HG03103 (cell line): ENCODE data around the gene PPP2R2B.

Experiments
- ATAC-seq: cut with Tn5 transposase; IDR thresholded peaks from one replicate; pipeline ENCODE4 v1.9.1; 2021; ENCODE audit warnings: low read depth; ENCODE audit not compliant: unreplicated experiment

The PPP2R2B gene

DNA sequence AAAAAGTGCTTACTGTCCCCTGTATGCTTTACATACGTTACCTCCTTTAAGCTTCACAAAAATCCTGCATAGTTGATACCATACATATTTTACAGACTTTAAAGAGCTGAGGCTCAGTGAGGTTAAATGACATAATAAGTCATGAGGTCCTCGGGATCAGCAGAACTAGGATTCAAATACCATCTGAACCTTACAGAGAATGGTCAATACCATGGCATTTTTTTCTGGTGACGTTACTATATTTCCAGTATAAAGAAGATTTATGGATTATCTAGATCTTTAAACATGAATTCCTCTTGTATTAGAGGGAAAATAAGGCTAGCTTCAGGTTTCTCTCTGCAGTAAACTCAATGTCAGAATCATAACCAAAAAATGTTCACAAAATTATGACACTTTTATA is 208.9 kb downstream of the PPP2R2B start:
- ATAC-seq = no peak

DNA sequence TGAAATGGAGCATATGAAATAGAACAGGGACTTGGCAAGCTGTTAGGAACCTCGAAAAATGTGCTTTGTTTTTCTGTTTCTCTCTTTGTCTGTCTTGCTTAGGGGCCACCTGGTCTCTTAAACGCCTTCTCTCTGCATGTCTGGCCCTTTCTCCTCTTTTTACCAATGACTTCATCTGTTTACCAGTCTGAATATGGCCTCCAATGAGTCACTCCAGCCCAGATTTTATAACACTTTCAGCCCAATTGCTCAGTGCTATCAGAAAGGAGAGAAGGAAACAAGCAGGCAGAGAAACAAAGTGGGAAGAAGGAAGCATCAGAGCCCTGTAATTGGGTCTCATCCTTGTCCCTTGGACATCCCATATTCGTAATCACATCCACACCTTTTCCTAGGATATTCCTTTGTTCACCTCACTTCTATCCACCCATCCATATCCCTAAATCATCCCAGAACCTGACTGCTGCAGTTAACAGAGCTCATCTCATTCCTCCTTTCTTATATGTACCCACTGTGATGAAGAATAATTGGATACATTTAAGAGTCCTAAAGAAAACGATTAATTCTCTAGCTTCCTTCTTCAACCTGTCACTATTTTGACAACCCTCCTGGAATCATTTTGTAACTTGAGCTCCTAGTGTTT is 210.8 kb downstream of the PPP2R2B start:
- ATAC-seq = no peak

DNA sequence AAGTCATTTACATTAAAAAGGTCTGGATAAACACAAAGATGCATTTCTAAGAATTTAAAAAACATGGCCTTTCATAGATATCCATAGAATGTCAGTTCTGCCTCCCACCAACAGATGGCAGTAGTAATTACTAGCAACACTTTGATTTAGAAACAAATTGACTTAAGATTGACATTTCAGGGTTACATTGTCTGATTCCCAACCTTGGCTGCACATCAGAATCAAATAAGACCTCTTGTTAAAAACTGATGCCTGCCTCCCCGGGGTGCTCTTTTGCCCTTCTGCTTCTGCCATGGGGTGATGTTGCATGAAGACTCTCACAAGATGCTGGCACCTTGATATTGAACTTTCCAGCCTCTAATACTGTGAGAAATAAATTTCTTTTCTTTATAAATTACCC is 216.3 kb downstream of the PPP2R2B start:
- ATAC-seq = peak; percentile 47

DNA sequence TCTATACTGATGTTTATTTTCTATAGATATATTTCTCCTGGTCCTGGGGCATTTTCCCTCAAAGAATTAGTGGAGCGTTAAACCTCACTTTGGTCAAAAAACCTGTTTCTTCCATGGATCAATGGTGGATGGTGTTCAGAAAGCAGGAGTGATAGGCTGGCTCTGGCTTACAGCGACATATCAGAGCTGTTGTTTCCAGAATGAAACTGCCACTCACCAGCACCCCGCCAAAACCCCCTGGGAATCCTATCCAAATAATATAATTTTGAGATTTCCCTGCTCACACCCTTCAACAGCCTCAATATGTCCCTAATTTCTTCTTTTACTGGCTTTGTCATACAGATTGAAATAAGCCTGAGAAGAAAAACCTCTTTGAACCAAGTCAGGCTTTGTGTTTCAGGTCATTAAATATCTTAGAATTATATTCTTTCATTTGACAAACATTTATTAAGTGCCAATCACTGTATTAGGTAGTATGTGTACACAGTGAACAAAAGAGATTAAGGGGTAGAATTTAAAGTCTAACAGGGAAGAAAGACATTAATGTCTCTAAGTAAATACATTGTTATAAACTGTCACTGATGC is 218.1 kb downstream of the PPP2R2B start:
- no peak for ATAC-seq

DNA sequence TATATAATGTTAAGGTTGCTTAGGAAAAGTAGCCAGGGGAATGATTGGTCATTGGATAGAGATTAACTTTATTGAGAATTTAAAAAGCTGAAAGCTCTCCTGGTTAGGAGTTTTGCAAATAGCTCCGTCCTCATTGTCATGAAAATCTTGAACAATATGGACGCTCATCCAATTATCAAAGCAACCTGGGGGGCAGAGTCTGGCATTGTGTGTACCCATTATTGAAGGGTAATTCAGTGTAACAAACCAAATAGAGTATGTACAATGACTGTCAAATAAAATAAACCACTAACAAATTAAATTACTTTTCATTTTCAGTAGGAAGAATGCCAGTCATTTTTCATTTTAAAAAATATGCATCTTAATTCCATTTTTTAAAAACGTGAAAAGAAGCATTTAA is 218.6 kb downstream of the PPP2R2B start:
- no peak for ATAC-seq

DNA sequence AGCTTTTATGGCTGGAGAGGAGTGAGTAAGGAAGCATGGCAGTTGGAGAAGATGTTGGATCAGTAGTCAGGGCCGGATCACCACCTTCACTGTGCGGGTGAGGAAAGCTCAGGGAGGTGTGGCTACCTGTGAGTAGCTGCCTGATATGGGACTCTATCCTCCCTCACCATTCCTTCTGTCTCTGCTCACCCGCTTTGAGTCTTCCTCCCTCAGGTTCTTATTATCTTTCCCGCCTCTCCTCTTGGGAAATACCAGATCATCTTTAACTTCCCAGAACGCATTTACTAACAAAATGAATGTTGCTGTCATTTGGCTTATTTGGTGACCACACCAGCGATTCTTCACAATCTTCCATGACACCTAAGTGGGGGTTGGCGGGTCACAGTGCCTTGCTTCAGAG is 221.9 kb downstream of the PPP2R2B start:
- ATAC-seq = no peak

DNA sequence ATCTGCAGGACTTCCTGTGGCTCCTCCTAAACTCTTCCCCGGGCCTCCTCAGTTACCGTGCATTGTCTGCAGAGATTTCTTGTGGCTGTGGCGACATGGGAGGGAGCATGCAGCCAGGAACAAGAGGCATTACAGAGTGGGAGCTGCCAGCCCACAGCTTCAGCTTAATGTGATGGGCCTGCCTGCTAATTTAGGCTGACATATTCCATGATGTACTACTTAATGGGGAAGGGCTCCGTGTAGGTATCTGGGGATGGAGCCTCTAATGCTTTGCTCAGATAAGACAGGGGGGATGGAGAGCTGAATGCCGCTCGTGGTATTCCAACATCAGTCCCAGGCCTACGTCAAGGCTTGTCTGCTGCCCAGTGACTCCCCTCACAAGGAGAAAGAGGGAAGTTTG is 225.0 kb downstream of the PPP2R2B start:
- ATAC-seq = no peak

DNA sequence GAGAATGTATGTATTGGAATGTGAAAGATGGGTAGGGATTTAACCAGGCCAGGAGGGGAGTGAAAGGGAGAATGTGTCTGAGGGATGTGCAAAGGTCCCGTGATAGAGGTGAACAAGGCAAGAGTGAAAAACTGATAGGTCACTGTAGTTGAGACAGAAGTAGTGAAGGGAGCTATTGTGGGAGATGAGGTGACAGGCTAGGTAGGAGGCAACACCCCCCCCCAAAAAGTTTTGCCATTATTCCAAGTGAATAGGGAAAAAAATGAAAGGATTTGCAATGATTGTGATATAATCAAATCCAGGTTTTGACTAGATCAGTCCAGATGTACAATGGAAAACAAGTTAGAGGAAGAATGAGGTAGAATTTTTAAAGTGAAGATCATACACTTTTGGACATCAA is 226.0 kb downstream of the PPP2R2B start:
- ATAC-seq = no peak

DNA sequence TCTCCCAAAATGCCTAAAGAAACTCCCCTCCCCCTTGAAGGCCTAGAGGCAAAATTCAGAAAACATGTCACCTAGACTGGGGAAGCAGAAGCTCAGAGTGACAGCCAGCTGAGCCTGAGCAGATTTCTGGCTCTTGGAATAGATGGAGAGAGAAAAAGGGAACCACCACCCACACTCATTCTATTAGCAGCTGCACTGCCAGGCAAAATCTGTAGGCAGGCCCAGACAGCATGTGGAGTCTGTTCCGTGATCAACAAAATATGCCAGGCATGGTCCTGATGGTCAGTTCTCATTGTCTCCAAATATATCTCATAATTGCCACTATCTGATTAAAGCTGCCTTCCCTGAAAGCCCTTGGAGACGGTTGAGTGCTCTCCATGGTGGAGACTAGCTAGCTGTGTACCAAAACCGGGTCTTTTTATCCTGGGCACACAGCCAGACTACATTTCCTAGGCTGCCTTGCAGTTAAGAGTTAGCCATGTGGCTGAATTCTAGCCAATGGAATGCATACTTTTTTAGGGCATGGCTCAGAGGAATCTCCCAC is 230.8 kb downstream of the PPP2R2B start:
- ATAC-seq = no peak

DNA sequence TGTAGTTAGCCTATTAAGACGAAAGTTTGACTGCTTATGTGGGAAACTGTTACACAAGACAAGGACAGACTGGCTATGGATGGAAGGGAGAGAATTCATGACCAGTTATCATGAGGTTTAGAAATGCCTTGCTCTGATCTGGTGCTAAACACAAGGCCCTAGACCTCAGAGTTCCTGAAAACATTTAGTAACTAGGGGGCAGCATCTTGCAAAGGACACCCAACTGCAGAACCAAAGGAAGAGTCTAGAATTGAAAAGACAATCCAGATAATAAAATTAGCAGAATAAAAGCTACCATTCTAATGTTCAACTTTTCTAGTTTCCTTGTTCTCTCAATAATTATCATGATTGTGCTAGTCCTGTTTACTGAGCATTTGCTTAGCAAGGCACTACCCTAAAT is 232.1 kb downstream of the PPP2R2B start:
- ATAC-seq = no peak

DNA sequence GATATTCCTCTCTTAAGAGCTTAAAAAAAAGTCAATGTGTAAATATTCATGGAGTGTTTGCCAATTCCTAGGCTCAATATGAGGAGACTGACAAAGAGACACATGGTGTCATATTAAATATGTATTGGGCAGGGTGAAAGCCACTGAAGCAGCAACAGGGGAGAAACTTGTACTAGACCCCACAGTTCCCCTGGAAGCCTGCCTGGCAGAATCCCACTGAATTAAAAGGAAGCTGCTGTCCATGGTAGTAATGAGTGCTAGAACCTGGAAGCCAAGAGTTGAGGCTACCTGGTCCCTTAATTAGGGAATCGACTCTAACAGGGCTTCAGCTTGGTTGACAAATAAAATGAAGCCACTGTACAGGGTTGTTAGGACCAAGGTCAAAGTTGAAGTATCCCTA is 233.2 kb downstream of the PPP2R2B start:
- ATAC-seq = no peak

DNA sequence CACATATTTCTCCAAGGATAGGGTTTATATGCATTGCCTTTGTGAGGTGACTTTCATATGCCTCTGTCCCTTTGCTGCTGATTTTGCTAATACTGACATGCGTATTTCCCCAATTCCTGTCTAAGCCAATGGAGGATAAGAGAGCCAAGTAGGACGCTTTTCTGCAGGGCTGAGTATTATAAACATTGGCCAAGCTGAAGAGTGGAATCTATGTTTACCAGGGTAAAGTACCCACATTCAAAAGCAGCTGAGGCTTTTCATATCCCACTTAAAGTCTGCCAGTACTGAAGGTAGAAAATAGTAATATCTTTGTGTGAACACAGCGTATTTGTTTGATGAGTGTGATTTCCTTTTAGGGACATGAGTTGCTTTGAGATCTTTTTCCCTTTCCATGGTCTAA is 233.7 kb downstream of the PPP2R2B start:
- ATAC-seq = no peak

DNA sequence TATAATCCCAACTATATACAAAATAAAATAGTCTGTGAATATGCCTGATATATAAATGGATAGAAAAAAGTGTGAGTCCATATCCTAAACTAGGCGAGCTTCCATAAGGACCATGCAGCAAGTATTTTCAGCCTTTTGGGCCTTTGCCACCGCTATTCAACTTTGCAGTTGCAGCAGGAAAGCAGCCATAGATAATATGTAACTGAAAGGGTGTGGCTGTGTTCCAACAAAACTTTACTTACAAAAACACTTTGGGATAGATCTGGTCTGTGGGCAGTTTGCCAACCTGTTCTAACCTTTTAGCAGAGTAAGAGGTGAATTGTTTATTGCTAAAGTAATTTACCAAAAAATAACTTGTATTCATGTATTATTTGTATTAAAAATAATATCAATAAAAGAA is 234.8 kb downstream of the PPP2R2B start:
- no peak for ATAC-seq

DNA sequence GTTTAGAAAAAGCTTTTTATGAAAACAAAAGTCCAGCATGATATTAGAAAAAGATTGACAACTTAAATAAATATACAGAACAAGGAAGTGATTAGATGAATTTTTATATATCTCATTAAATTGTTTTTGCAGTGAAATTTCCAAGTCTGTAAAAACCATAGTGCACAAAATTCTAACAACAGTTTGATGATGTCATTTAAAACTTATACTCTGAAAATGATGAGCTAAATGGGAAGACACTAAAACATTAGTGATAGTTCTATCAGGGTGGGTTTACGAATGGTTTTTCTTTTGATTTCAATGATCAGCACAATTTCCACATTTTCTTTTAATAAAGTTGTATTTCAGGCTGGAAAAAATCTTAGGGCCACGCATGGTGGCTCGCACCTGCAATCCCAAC is 236.1 kb downstream of the PPP2R2B start:
- ATAC-seq = no peak

DNA sequence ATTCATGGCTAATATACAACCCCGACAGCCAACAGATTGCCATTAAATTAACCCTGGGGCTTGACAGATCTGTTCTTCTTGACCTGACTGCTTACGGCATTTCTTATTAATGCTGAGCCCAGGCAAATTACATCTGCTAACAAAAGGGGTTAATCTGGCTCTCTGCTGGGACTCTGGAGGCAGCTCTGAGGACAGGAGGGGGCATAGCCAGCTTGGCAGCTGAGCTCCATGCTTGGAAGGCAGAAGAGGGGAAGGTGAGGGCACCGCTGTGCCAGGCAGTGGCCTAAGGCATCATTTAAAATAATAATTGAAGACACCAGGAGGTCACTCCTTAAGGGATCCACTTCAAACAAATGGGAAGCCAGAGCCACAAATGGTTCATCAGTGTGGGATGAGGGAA is 236.6 kb downstream of the PPP2R2B start:
- no peak for ATAC-seq

DNA sequence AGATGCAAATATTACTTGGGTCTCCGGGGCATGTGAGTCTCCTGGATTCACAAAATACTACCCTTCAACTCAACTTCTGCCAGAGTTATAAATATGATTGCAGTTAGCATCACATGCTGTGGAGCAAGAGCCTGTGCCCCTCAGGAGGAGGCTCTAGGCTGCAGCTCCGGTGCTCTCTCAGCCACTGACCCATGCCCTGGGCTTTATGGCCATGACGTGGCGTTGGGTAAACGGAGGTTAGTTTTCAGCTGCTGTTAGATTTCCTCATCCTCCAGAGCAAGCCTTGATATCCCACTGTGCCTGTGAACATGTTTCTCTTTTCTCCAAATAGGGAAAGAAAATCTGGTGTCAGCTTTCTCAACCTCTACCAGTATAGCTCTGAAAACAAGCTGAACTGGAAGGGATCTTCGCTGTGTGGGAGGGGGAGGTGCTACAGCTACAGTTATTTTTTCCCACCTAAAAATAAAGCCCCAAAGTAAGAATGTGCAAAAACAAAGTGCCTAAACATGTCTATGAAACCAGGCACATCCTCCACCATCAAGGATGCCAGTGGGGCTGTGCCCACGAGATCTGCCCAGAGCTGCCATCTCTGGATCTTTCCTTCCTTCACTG is 238.2 kb downstream of the PPP2R2B start:
- ATAC-seq = no peak

DNA sequence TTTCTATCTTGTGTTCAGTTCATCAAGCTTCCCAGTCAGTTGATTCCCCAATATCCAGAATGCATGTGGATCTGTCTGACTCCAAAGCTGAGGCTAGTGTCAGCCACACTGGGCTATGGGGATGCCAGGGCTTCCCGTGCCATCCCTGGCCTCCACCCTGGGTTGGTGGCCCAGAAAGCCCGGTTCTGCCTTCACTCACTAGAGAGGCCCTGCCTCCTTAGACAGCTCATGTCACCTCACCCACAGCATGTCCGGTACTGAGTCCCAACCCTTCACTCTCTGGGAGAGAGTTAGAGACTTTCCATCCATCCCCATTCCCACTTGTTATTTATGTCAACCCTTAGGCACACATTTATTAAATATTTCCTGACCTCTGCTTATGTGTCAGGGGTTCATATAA is 243.1 kb downstream of the PPP2R2B start:
- ATAC-seq = no peak

DNA sequence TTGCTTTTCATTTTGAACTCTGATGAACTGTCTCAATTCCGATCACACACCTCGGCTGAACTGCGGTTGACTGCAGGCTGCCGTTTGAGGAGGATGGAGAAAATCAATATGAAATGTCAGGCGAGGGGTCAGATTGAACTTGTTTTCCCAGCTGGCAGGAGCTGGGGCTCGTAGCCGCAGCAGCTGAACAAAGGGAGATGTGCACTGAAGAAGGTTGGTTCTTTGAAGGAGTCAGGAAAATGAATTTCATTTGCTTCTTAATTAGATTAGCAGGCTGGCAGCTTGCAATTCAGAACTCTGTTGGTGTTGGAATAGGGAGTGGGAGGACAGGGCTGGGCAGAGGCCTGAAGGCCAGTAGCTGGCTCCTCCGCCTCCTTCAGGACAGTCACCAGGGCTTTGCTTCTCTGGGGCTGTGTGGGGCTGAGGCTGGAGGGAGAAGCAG is 245.2 kb downstream of the PPP2R2B start:
- no peak for ATAC-seq

DNA sequence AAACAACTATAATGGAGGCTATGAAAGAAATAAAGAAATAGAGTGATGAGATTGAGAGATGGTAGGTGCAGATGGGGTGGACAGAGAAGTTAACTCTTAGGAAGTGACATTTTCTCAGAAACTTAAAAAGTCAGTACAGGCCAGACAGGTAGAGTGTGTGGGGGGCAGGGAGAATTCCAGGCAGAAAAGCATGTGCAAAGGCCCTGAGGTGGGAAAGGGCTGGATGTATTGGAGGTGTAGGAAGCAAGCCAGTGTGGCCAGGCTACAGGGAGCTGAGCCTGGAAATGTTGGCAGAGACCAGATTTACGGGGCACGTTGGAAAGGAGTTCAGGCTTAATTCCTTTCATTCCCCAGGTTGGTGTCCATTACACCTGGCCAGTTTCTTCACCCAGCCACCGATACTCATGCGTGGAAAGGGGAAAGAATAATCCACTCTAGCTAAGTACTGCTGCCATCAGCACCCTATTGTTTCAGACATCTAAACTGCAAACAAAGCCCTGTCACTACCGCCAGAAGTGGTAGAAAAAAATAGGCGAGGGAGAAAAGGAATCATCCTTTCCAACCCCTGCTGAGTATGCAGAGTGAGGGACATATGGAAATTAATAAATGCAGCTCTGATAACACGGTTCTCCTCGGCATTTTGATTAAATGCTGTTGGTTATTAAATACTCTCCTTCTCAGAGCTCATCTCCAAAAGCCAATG is 245.8 kb downstream of the PPP2R2B start:
- no peak for ATAC-seq

DNA sequence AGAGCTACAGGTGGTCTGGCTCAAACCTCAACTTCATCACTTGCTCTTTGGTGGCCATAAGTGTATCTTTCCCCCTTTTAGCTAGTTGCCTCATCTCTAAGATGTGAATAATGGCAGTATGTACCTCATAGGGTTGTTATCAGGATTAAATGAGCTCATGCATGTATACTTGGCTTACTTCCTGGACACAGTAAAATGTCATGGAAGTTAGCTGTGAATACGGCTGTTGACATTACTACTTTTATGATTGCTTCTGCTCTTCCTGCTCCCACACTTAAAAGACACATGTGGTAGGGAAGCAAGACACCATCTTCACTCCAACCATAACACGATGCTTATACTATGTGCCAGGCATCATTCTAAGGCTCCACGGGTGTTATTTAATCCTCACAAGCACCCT is 248.1 kb downstream of the PPP2R2B start:
- no peak for ATAC-seq

DNA sequence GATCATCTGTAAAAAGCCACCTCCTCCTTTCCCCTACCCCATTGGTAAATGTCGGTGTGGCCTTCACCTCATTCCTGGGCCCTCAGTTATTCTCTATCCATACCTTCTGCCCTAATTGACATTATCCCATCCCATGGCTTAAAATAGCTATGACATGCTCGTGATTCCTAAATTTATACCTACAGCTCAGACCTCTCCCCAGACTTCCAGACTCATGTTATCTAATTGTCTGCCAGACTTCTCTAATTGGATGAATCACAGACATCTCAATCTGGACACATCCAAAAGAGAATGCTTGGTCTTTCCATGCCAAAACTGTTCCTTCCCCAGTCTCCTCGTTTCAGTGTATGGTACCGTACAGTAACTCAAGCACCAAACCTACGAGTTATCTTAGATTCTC is 249.6 kb downstream of the PPP2R2B start:
- ATAC-seq = no peak
